Measurements from ENCODE around the gene RTP1. TPM values are rescaled to one million over a fixed set of nuclear protein-coding genes. Genes with fewer than 3 reads are reported as not detected.
"Not testable (repeated sequence)": the region's sequence is repeated elsewhere in the genome, so short reads cannot be mapped to it uniquely, and the experiment has no call there.

The RTP1 gene
- total RNA-seq, 1 donor from 2014 or later, result not detected

GRCh38 chr3:187166750-187167149 is 30.5 kb upstream of the RTP1 start:
- H3K27ac ChIP-seq, result no peak overlapping the region
- H3K4me3 Mint-ChIP-seq, result no peak overlapping the region
- no peaks in the 10 kb centered on the region for H3K79me2 ChIP-seq (ENCODE audit: low read depth)
- no peak overlapping the region for H3K9ac ChIP-seq
- H3K4me1 ChIP-seq, result peaks cover 13% of the 10 kb centered on the region
- no peaks in the 10 kb centered on the region for H4K20me1 ChIP-seq (ENCODE audit: low read depth)
- peaks cover 12% of the 10 kb centered on the region for H3K4me1 Mint-ChIP-seq
- H3K9me3 Mint-ChIP-seq, result no peaks in the 10 kb centered on the region
- no peaks in the 10 kb centered on the region for H3K36me3 ChIP-seq
- no peaks in the 10 kb centered on the region for H3K27me3 ChIP-seq
- no peaks in the 10 kb centered on the region for H3K9me3 ChIP-seq (ENCODE audit: low read depth)
- H3K4me3 ChIP-seq, result no peak overlapping the region
- H3K4me2 ChIP-seq, result no peak overlapping the region
- no peaks in the 10 kb centered on the region for H3F3A ChIP-seq (ENCODE audit: low read depth)
- TF ChIP-seq EZH2 (IDR thresholded peaks at IDR 0.05) (no peak), CTCF (IDR thresholded peaks at IDR 0.05) (no peak), EZH2phosphoT487 (IDR thresholded peaks at IDR 0.05) (no peak)
- no peak overlapping the region for H2AFZ ChIP-seq (replicated peaks)
- DNase-seq (ENCODE audit: low spot score), result no peak
- H3K27me3 Mint-ChIP-seq (ENCODE audit: insufficient read depth, low read depth), result peaks cover 2% of the 10 kb centered on the region
- no peak overlapping the region for H3K27ac Mint-ChIP-seq
- no peaks in the 10 kb centered on the region for H3K36me3 Mint-ChIP-seq

GRCh38 chr3:187167777-187168176 is 29.5 kb upstream of the RTP1 start:
- no peak overlapping the region for H3K4me2 ChIP-seq
- DNase-seq (ENCODE audit: low spot score), result no peak
- no peak overlapping the region for H3K27ac Mint-ChIP-seq
- no peak overlapping the region for H3K9ac ChIP-seq
- H3F3A ChIP-seq (ENCODE audit: low read depth), result no peaks in the 10 kb centered on the region
- H3K9me3 ChIP-seq (ENCODE audit: low read depth), result no peaks in the 10 kb centered on the region
- no peaks in the 10 kb centered on the region for H3K9me3 Mint-ChIP-seq
- no peaks in the 10 kb centered on the region for H3K27me3 ChIP-seq
- H3K27me3 Mint-ChIP-seq (ENCODE audit: insufficient read depth, low read depth), result peaks cover 2% of the 10 kb centered on the region
- H3K4me3 Mint-ChIP-seq, result no peak overlapping the region
- no peaks in the 10 kb centered on the region for H3K36me3 Mint-ChIP-seq
- H3K27ac ChIP-seq, result no peak overlapping the region
- no peaks in the 10 kb centered on the region for H3K36me3 ChIP-seq
- peaks cover 12% of the 10 kb centered on the region for H3K4me1 Mint-ChIP-seq
- H3K4me1 ChIP-seq, result peaks cover 13% of the 10 kb centered on the region
- no peak overlapping the region for H3K4me3 ChIP-seq
- TF ChIP-seq EZH2phosphoT487 (IDR thresholded peaks at IDR 0.05) (no peak), EZH2 (IDR thresholded peaks at IDR 0.05) (no peak), CTCF (IDR thresholded peaks at IDR 0.05) (no peak)
- no peaks in the 10 kb centered on the region for H4K20me1 ChIP-seq (ENCODE audit: low read depth)
- no peak overlapping the region for H2AFZ ChIP-seq (replicated peaks)
- no peaks in the 10 kb centered on the region for H3K79me2 ChIP-seq (ENCODE audit: low read depth)

DNA sequence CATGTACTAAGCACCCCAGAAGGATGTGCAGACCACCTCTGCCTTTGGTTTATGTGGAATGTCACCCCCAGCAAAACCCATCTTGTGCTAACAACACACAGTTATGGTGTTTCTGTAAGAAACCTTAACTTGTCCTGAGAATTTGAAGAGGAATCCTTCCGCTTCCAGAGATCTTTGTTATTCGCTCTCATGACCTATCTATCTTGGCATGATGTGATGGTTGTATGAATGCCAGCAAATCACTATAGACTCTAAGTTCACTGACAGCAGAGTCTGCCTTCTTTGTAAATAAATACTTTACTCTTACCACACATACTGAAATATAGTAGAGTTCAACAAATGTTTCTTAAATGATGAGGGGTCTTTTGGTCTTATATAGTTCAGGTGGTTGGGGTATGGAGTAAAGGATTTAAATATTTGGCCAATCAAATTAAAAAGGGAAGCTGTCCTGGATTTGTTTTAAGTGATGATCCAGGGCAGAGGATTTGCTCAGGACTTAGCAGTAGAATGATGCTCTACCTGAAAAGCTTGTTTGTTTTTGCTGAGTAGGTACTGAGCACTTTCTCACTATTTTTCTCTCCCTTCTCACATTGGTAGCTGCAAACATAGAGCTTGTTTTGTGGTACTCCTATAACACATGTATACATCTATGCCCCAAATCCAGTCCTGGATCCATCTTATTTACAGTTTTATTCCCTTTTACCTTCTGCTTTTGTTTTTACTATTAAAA is 27.9 kb upstream of the RTP1 start:
- no peaks in the 10 kb centered on the region for H3K27me3 ChIP-seq
- no peaks in the 10 kb centered on the region for H3K36me3 ChIP-seq
- H3K4me1 ChIP-seq, result peaks cover 19% of the 10 kb centered on the region
- H4K20me1 ChIP-seq (ENCODE audit: low read depth), result no peaks in the 10 kb centered on the region
- no peak overlapping the region for H3K27ac Mint-ChIP-seq
- H3K4me3 ChIP-seq, result no peak overlapping the region
- no peak overlapping the region for H3K4me2 ChIP-seq
- peaks cover 15% of the 10 kb centered on the region for H3K4me1 Mint-ChIP-seq
- DNase-seq (ENCODE audit: low spot score), result no peak
- H3K9me3 ChIP-seq (ENCODE audit: low read depth), result no peaks in the 10 kb centered on the region
- no peak for TF ChIP-seq EZH2 (IDR thresholded peaks at IDR 0.05)
- no peak for TF ChIP-seq CTCF (IDR thresholded peaks at IDR 0.05)
- no peak for TF ChIP-seq EZH2phosphoT487 (IDR thresholded peaks at IDR 0.05)
- H3F3A ChIP-seq (ENCODE audit: low read depth), result peaks cover 9% of the 10 kb centered on the region
- H2AFZ ChIP-seq (replicated peaks), result no peak overlapping the region
- H3K4me3 Mint-ChIP-seq, result no peak overlapping the region
- no peak overlapping the region for H3K9ac ChIP-seq
- no peak overlapping the region for H3K27ac ChIP-seq
- no peaks in the 10 kb centered on the region for H3K27me3 Mint-ChIP-seq (ENCODE audit: insufficient read depth, low read depth)
- H3K9me3 Mint-ChIP-seq, result no peaks in the 10 kb centered on the region
- H3K36me3 Mint-ChIP-seq, result no peaks in the 10 kb centered on the region
- no peaks in the 10 kb centered on the region for H3K79me2 ChIP-seq (ENCODE audit: low read depth)

GRCh38 chr3:187170911-187171310 is 26.4 kb upstream of the RTP1 start:
- H3K9ac ChIP-seq; H4K20me1 ChIP-seq (ENCODE audit: low read depth); H3K27me3 Mint-ChIP-seq (ENCODE audit: insufficient read depth, low read depth); H3K4me3 ChIP-seq; H3K79me2 ChIP-seq (ENCODE audit: low read depth); H3K4me1 Mint-ChIP-seq; H3K4me3 Mint-ChIP-seq; H3K36me3 Mint-ChIP-seq; H2AFZ ChIP-seq (replicated peaks); DNase-seq (ENCODE audit: low spot score); H3K4me2 ChIP-seq; H3K9me3 ChIP-seq (ENCODE audit: low read depth); H3K36me3 ChIP-seq; H3K27ac ChIP-seq; H3K4me1 ChIP-seq; H3K27me3 ChIP-seq; H3K9me3 Mint-ChIP-seq; H3K27ac Mint-ChIP-seq; H3F3A ChIP-seq (ENCODE audit: low read depth): not testable (repeated sequence)
